A549 (cell line): ENCODE measurements around the gene ANXA8. TPM values are rescaled to one million over a fixed set of nuclear protein-coding genes. Genes with fewer than 3 reads are reported as not detected.

ENCODE experiments used
- ATAC-seq, 2 experiments: fragments of 200-7000 bp in 1 of 2; fragments of >200 bp in 1 of 2; cut with Nextera tagmentation in 1 of 2; cut with Tn5 transposase in 1 of 2; 3 replicates each; pipeline versions ENCODE4 v1.8.0 to v1.9.1; 2018 to 2020; ENCODE audit warnings: mild to moderate bottlenecking in 1 of 2, moderate library complexity in 1 of 2
- CTCF ChIA-PET: fragments of 300-600 bp; sonication (Branson Sonifier 250); formaldehyde crosslinking; extraction: SDS; loops from one replicate; lab custom pipeline; 2021; ENCODE audit warnings: antibody characterized with exemption, inconsistent platforms; lab: Yijun Ruan, JAX
- POLR2A ChIA-PET: fragments of 350-600 bp; formaldehyde crosslinking; extraction: SDS; loops from one replicate; lab custom pipeline; 2021; ENCODE audit warnings: antibody characterized with exemption, inconsistent platforms; lab: Yijun Ruan, JAX
- DNase-seq, 2 experiments: peaks; one replicate each; pipeline versions ENCODE4 v3.0.0 to v3.0.0-alpha.2; 2011 to 2016; ENCODE audit warnings: low read depth in 1 of 2, low spot score in 1 of 2
- FAIRE-seq: peaks from 2 replicates; lab custom pipeline; 2011; peaks lifted over from hg19 to GRCh38; lab: Jason Lieb, UNC
- H3K27ac ChIP-seq, 2 experiments: fragments of >200 bp; sonication (Bioruptor Twin); formaldehyde crosslinking; 3 replicates each; pipeline ENCODE4 v1.5.1; 2016 to 2017
- H3K4me1 ChIP-seq: fragments of >200 bp; sonication (Bioruptor Twin); formaldehyde crosslinking; 3 replicates; pipeline ENCODE4 v1.6.1; 2016
- H3K4me2 ChIP-seq: fragments of >200 bp; sonication (Bioruptor Twin); formaldehyde crosslinking; 3 replicates; pipeline ENCODE4 v1.6.1; 2016
- H3K4me3 ChIP-seq: fragments of >200 bp; sonication (Bioruptor Twin); formaldehyde crosslinking; 3 replicates; pipeline ENCODE4 v1.5.1; 2016
- H3K9me3 ChIP-seq: fragments of >200 bp; sonication (Bioruptor Twin); formaldehyde crosslinking; 3 replicates; pipeline ENCODE4 v1.6.1; 2016
- BHLHE40 ChIP-seq: IDR thresholded peaks from 2 replicates; pipeline ENCODE4 v1.6.1; 2012; ENCODE audit warnings: low read depth, low read length, inconsistent platforms
- CBX2 ChIP-seq: fragments of 200-600 bp; sonication (generic); IDR thresholded peaks from 2 replicates; pipeline ENCODE4 v1.6.1; 2016; ENCODE audit warnings: low read depth, mild to moderate bottlenecking, borderline replicate concordance
- CHD2 ChIP-seq: fragments of 150-350 bp; IDR thresholded peaks from 2 replicates; pipeline ENCODE4 v1.6.1; 2014; ENCODE audit warnings: low read length; ENCODE audit not compliant: partially characterized antibody
- EHF ChIP-seq: fragments of 250-450 bp; sonication (Bioruptor Pico); IDR thresholded peaks from 2 replicates; pipeline ENCODE4 v1.5.0; 2020; ENCODE audit warnings: mild to moderate bottlenecking
- FOSB ChIP-seq: fragments of 250-450 bp; sonication (Bioruptor Pico); IDR thresholded peaks from 2 replicates; pipeline ENCODE4 v1.5.0; 2020; ENCODE audit warnings: mild to moderate bottlenecking, moderate library complexity
- FOSL2 ChIP-seq, 2 experiments: fragments of 450-650 bp in 1 of 2; fragments of >200 bp in 1 of 2; sonication (Bioruptor Twin) in 1 of 2; formaldehyde crosslinking; IDR thresholded peaks; 2 replicates each; pipeline versions ENCODE4 v1.5.0 to v1.6.1; 2016 to 2020; ENCODE audit warnings: mild to moderate bottlenecking in 1 of 2, moderate library complexity in 1 of 2
- HDAC2 ChIP-seq: fragments of 200-600 bp; sonication (generic); IDR thresholded peaks from 2 replicates; pipeline ENCODE4 v1.6.1; 2016
- HES2 ChIP-seq: fragments of >200 bp; sonication (Bioruptor Twin); formaldehyde crosslinking; IDR thresholded peaks from 2 replicates; pipeline ENCODE4 v1.6.1; 2016
- HMGXB4 ChIP-seq: fragments of 250-450 bp; sonication (Bioruptor Pico); IDR thresholded peaks from 2 replicates; pipeline ENCODE4 v1.5.0; 2021; ENCODE audit warnings: mild to moderate bottlenecking, moderate library complexity, borderline replicate concordance
- HOXA7 ChIP-seq: fragments of 250-450 bp; sonication (Bioruptor Pico); IDR thresholded peaks from 2 replicates; pipeline ENCODE4 v1.5.0; 2020; ENCODE audit warnings: mild to moderate bottlenecking, moderate library complexity
- KDM1A ChIP-seq: fragments of 200-600 bp; sonication (generic); IDR thresholded peaks from 2 replicates; pipeline ENCODE4 v1.6.1; 2016; ENCODE audit warnings: low read depth, mild to moderate bottlenecking
- MAX ChIP-seq: IDR thresholded peaks from 2 replicates; pipeline ENCODE4 v1.6.1; 2012
- MAZ ChIP-seq: fragments of 150-350 bp; IDR thresholded peaks from 2 replicates; pipeline ENCODE4 v1.6.1; 2014; ENCODE audit warnings: antibody characterized with exemption, low read depth, low read length, borderline replicate concordance
- NPAS2 ChIP-seq: fragments of 250-450 bp; sonication (Bioruptor Pico); IDR thresholded peaks from 2 replicates; pipeline ENCODE4 v1.8.0; 2022; ENCODE audit warnings: mild to moderate bottlenecking, moderate library complexity, borderline replicate concordance
- NR3C1 ChIP-seq: fragments of >200 bp; sonication (Bioruptor Twin); formaldehyde crosslinking; IDR thresholded peaks from 3 replicates; pipeline ENCODE4 v1.6.1; 2017
- PBX3 ChIP-seq: IDR thresholded peaks from 2 replicates; pipeline ENCODE4 v1.6.1; 2012
- RAD21 ChIP-seq, 2 experiments: fragments of >200 bp in 1 of 2; sonication (Bioruptor Twin) in 1 of 2; formaldehyde crosslinking in 1 of 2; IDR thresholded peaks in 1 of 2; conservative IDR thresholded peaks in 1 of 2; 2 replicates in 1 of 2; 3 replicates in 1 of 2; pipeline ENCODE4 v1.6.1; 2012 to 2018; ENCODE audit warnings: inconsistent platforms in 1 of 2
- RARB ChIP-seq: fragments of 250-450 bp; sonication (Bioruptor Pico); IDR thresholded peaks from 2 replicates; pipeline ENCODE4 v1.8.0; 2021; ENCODE audit warnings: mild to moderate bottlenecking, moderate library complexity
- RCOR1 ChIP-seq: fragments of 150-350 bp; IDR thresholded peaks from 2 replicates; pipeline ENCODE4 v1.6.1; 2014; ENCODE audit warnings: antibody characterized with exemption, low read length, low read depth
- SREBF2 ChIP-seq: fragments of 450-650 bp; IDR thresholded peaks from 2 replicates; pipeline ENCODE4 v1.6.1; 2014; ENCODE audit warnings: mild to moderate bottlenecking, moderate library complexity
- USF2 ChIP-seq: fragments of 450-650 bp; IDR thresholded peaks from 2 replicates; pipeline ENCODE4 v1.6.1; 2014; ENCODE audit warnings: antibody characterized with exemption
- ZC3H11A ChIP-seq: fragments of 450-650 bp; IDR thresholded peaks from 2 replicates; pipeline ENCODE4 v1.6.1; 2014; ENCODE audit warnings: antibody characterized with exemption, mild to moderate bottlenecking
- ZFP36 ChIP-seq: fragments of 450-650 bp; IDR thresholded peaks from 2 replicates; pipeline ENCODE4 v1.6.1; 2014; ENCODE audit warnings: borderline replicate concordance; ENCODE audit not compliant: partially characterized antibody
- ZNF302 ChIP-seq: fragments of 250-450 bp; sonication (Bioruptor Pico); IDR thresholded peaks from 2 replicates; pipeline ENCODE4 v1.9.0; 2021; ENCODE audit warnings: inconsistent platforms, mild to moderate bottlenecking, moderate library complexity
- ZSCAN20 ChIP-seq: fragments of 250-450 bp; sonication (Bioruptor Pico); IDR thresholded peaks from 2 replicates; pipeline ENCODE4 v1.8.0; 2022; ENCODE audit warnings: mild to moderate bottlenecking, moderate library complexity
- WGBS: methylation state at CpG from one replicate; pipeline ENCODE4 v1.1.6; 2017; ENCODE audit errors: missing lambda C conversion rate; 5-methylcytosine and 5-hydroxymethylcytosine counted together
- polyA plus RNA-seq, 4 experiments: library from polyadenylated mRNA; depleted of rRNA in 3 of 4; stranded (reverse); fragments of >200 nt; fragmentation: RNase III in 1 of 4; extraction: RNeasy Plus Mini Kit Qiagen cat#74134 plus additional on column Dnase treatment in 1 of 4; gene quantifications; 2 replicates in 3 of 4; 3 replicates in 1 of 4; pipeline ENCODE4 v1.2.3, GENCODE V29; 2011 to 2017

ANXA8 gene
- polyA plus RNA-seq, 2 of the 4 experiments (the other 2 are of a cell fraction): 8.1 to 38.8 TPM

- TF ChIP-seq HOXA7 (CRISPR knock-in tag): no peak
- TF ChIP-seq PBX3: no peak
- no peak for TF ChIP-seq RCOR1
- no peak for TF ChIP-seq FOSB (CRISPR knock-in tag)
- no peak for TF ChIP-seq ZC3H11A
- no peak for TF ChIP-seq CBX2
- no peak for TF ChIP-seq FOSL2 (IDR thresholded peaks at IDR 0.05)
- TF ChIP-seq FOSL2 (CRISPR knock-in tag; IDR thresholded peaks at IDR 0.05): no peak
- TF ChIP-seq ZNF302 (CRISPR knock-in tag): no peak
- no peak for TF ChIP-seq KDM1A
- TF ChIP-seq ZSCAN20 (CRISPR knock-in tag): no peak
- TF ChIP-seq HDAC2: no peak
These were observed 44.9 kb downstream of the ANXA8 start (continued) for GRCh38 chr10:47438857-47439474.

GRCh38 chr10:47435081-47435480 lies 48.8 kb downstream of the ANXA8 start:
- Histone ChIP-seq H3K27ac (no peak overlapping the region), H3K9me3 (peaks cover 12% of the 10 kb centered on the region; the same call in 1 of the 3 replicates), H3K4me3 (no peak overlapping the region), H3K4me2 (no peak overlapping the region), H3K4me1 (0 out of 3 replicates have a peak, but pooled peaks cover 2% of the 10 kb centered on the region)
- FAIRE-seq (no peak), ATAC-seq (no peak), DNase-seq (no peak)
- TF ChIP-seq HES2: no peak
- TF ChIP-seq MAX: no peak
- TF ChIP-seq RAD21 (conservative IDR thresholded peaks at IDR 0.05 in 1 of 2, IDR thresholded peaks at IDR 0.05 in 1 of 2): no peak
- TF ChIP-seq SREBF2: no peak
- TF ChIP-seq USF2: no peak
- ChIA-PET CTCF (no interaction called here), POLR2A (no interaction called here)

GRCh38 chr10:47425813-47426419 lies 58.0 kb downstream of the ANXA8 start:
- ATAC-seq (no peak), FAIRE-seq (no peak), DNase-seq (no peak)
- H3K27ac ChIP-seq: no peak overlapping the region
- 71% methylated on average over 4 of the region's 4 CpGs for WGBS
- H3K4me1 ChIP-seq: peaks cover 5% of the 10 kb centered on the region; the same call in 2 of the 3 replicates
- CTCF ChIA-PET: interaction anchor here (1.0 kb wide), 1 partner anchor 48 kb away, joined by 3 read pairs; no protein-coding TSS in a partner anchor
- no peak for TF ChIP-seq CHD2
- no peak for TF ChIP-seq ZC3H11A
- TF ChIP-seq MAX: no peak
- TF ChIP-seq RARB (CRISPR knock-in tag): no peak
- TF ChIP-seq EHF (CRISPR knock-in tag): no peak
- TF ChIP-seq ZFP36: no peak
- TF ChIP-seq BHLHE40: no peak
- TF ChIP-seq HMGXB4 (CRISPR knock-in tag): no peak
- no peak for TF ChIP-seq NPAS2
- TF ChIP-seq NR3C1: no peak
- TF ChIP-seq MAZ: no peak
- TF ChIP-seq HDAC2: no peak
- no peaks in the 10 kb centered on the region; the same call in 2 of the 3 replicates for H3K9me3 ChIP-seq
- no peak overlapping the region for H3K4me3 ChIP-seq
- H3K4me2 ChIP-seq: no peak overlapping the region
- POLR2A ChIA-PET: no interaction called here
